HG03159 (cell line): ENCODE measurements around the gene NPAT.

ENCODE experiments used
- ATAC-seq: cut with Tn5 transposase; IDR thresholded peaks from one replicate; pipeline ENCODE4 v1.9.1; 2021; ENCODE audit warnings: mild to moderate bottlenecking, moderate library complexity; ENCODE audit not compliant: unreplicated experiment

The NPAT gene

GRCh38 chr11:108222574-108223347 is at the start of gene NPAT, which contains the start of gene ATM:
TSS of gene NPAT (minus strand) at chr11:108222638. CDS start at chr11:108222536, 102 bp downstream.
TSS of gene ATM (plus strand) at chr11:108223067. CDS start at chr11:108227625, 4,558 bp downstream.
- ATAC-seq, result peak; percentile 71

- ATAC-seq, result no peak
Measured at GRCh38 chr11:108269583-108269982, 47.1 kb upstream of the NPAT start.

- no peak for ATAC-seq
Measured at GRCh38 chr11:108253176-108253575, 30.7 kb upstream of the NPAT start.

GRCh38 chr11:108246885-108247284 is 24.4 kb upstream of the NPAT start:
- ATAC-seq, result no peak

- no peak for ATAC-seq
Measured at GRCh38 chr11:108246308-108246707, 23.9 kb upstream of the NPAT start.

- ATAC-seq, result no peak
Measured at GRCh38 chr11:108242422-108242821, 20.0 kb upstream of the NPAT start.

GRCh38 chr11:108241330-108242037 is 19.0 kb upstream of the NPAT start:
- ATAC-seq, result no peak

GRCh38 chr11:108239076-108239475 is 16.6 kb upstream of the NPAT start:
- ATAC-seq, result no peak

GRCh38 chr11:108237058-108237481 is 14.6 kb upstream of the NPAT start:
- peak; percentile 54 for ATAC-seq

- ATAC-seq, result no peak
Measured at GRCh38 chr11:108235633-108236032, 13.2 kb upstream of the NPAT start.

- no peak for ATAC-seq
Measured at GRCh38 chr11:108235192-108235591, 12.8 kb upstream of the NPAT start.

- no peak for ATAC-seq
Measured at GRCh38 chr11:108233277-108233945, 11.0 kb upstream of the NPAT start.

- no peak for ATAC-seq
Measured at GRCh38 chr11:108228251-108228650, 5.8 kb upstream of the NPAT start.

GRCh38 chr11:108226036-108226435 is 3.6 kb upstream of the NPAT start:
- no peak for ATAC-seq

- peak; percentile 15 for ATAC-seq
Measured at GRCh38 chr11:108224911-108225786, 2.7 kb upstream of the NPAT start.

- ATAC-seq, result no peak
Measured at GRCh38 chr11:108224366-108224765, 1.9 kb upstream of the NPAT start.

- ATAC-seq, result peak; percentile 31
Measured at GRCh38 chr11:108223348-108224149, 1.1 kb upstream of the NPAT start.

GRCh38 chr11:108221911-108222573 is 396 bp downstream of the NPAT start:
- no peak for ATAC-seq

GRCh38 chr11:108221371-108221770 is 1.1 kb downstream of the NPAT start:
- ATAC-seq, result no peak
